GM12878 (cell line): ENCODE data around the gene RAB29. TPM values are rescaled to one million over a fixed set of nuclear protein-coding genes. Genes with fewer than 3 reads are reported as not detected.

Experiments
- ATAC-seq: fragments of 200-7000 bp; cut with Tn5 transposase; 3 replicates; pipeline ENCODE4 v1.9.1; 2020; ENCODE audit warnings: mild to moderate bottlenecking, moderate library complexity
- BruUV-seq: library from RNA; stranded (reverse); fragments of 400-500 nt; replicated peaks from 2 replicates; lab custom pipeline; 2021; lab: Mats Ljungman, UMichigan
- CTCF ChIA-PET: fragments of 300-600 bp; sonication (Branson Sonifier 250); formaldehyde crosslinking; extraction: SDS; loops from one replicate; lab custom pipeline; 2021; ENCODE audit warnings: inconsistent platforms; lab: Yijun Ruan, JAX
- POLR2A ChIA-PET: fragments of 350-600 bp; formaldehyde crosslinking; extraction: SDS; loops from one replicate; lab custom pipeline; 2021; ENCODE audit warnings: inconsistent platforms; lab: Charles Lee
- RAD21 ChIA-PET: fragments of 300-600 bp; sonication (Branson Sonifier 250); formaldehyde crosslinking; loops from one replicate; lab custom pipeline; 2023; ENCODE audit warnings: antibody characterized with exemption; ENCODE audit not compliant: unreplicated experiment; lab: Charles Lee
- SMC1A ChIA-PET: fragments of 300-600 bp; sonication (Branson Sonifier 250); formaldehyde crosslinking; loops from one replicate; lab custom pipeline; 2023; ENCODE audit not compliant: unreplicated experiment, uncharacterized antibody; lab: Charles Lee
- DNase-seq: peaks from one replicate; pipeline ENCODE4 v3.0.0-alpha.2; 2011; ENCODE audit warnings: low read depth, low spot score
- FAIRE-seq: peaks from 3 replicates; lab custom pipeline; 2011; peaks lifted over from hg19 to GRCh38; lab: Jason Lieb, UNC
- H2AFZ ChIP-seq: 2 replicates; pipeline ENCODE4 v1.6.0; 2011; ENCODE audit warnings: low read depth, low read length, control low read depth; ENCODE audit not compliant: control insufficient read depth
- H3K27ac ChIP-seq: 2 replicates; pipeline ENCODE4 v1.5.1; 2011; ENCODE audit warnings: control low read depth; ENCODE audit not compliant: control insufficient read depth, insufficient read depth
- H3K27me3 ChIP-seq, 2 experiments: replicated peaks in 1 of 2; 2 replicates each; pipeline versions ENCODE4 v1.6.0 to v1.6.1; 2011; ENCODE audit warnings: low read length in 1 of 2; ENCODE audit not compliant: control insufficient read depth in 2 of 2, insufficient read depth in 2 of 2
- H3K36me3 ChIP-seq, 2 experiments: 2 replicates each; pipeline ENCODE4 v1.5.1; 2011; ENCODE audit warnings: low read length in 1 of 2; ENCODE audit not compliant: control insufficient read depth in 2 of 2, insufficient read depth in 2 of 2
- H3K4me1 ChIP-seq: 2 replicates; pipeline ENCODE4 v1.6.1; 2011; ENCODE audit warnings: mild to moderate bottlenecking, low read length, moderate library complexity, mixed read lengths; ENCODE audit not compliant: control insufficient read depth, insufficient read depth
- H3K4me2 ChIP-seq: 2 replicates; pipeline ENCODE4 v1.6.0; 2011; ENCODE audit warnings: control low read depth; ENCODE audit not compliant: control insufficient read depth, insufficient read depth
- H3K4me3 ChIP-seq: fragments of 200-600 bp; sonication (generic); 2 replicates; pipeline ENCODE4 v1.5.1; 2016
- H3K79me2 ChIP-seq: 2 replicates; pipeline ENCODE4 v1.6.0; 2011; ENCODE audit warnings: low read length; ENCODE audit not compliant: control insufficient read depth, insufficient read depth
- H3K9ac ChIP-seq: 2 replicates; pipeline ENCODE4 v1.8.0; 2011; ENCODE audit warnings: low read length, control low read depth, mixed read lengths; ENCODE audit not compliant: control insufficient read depth, insufficient read depth
- H3K9me3 ChIP-seq: replicated peaks from 3 replicates; pipeline ENCODE4 v1.5.1; 2011; ENCODE audit warnings: mild to moderate bottlenecking, low read length; ENCODE audit not compliant: control insufficient read depth, insufficient read depth
- H4K20me1 ChIP-seq: 2 replicates; pipeline ENCODE4 v1.6.0; 2011; ENCODE audit not compliant: control insufficient read depth, insufficient read depth
- BCLAF1 ChIP-seq: fragments of 450-650 bp; IDR thresholded peaks from 2 replicates; pipeline ENCODE4 v1.6.1; 2017; ENCODE audit warnings: antibody characterized with exemption, mild to moderate bottlenecking, moderate library complexity
- CHD4 ChIP-seq: fragments of 200-600 bp; sonication (generic); IDR thresholded peaks from 2 replicates; pipeline ENCODE4 v1.6.1; 2016; ENCODE audit warnings: mild to moderate bottlenecking
- ETV6 ChIP-seq, 2 experiments: fragments of 450-650 bp in 1 of 2; IDR thresholded peaks in 1 of 2; conservative IDR thresholded peaks in 1 of 2; 2 replicates each; pipeline ENCODE4 v1.6.1; 2014; ENCODE audit warnings: antibody characterized with exemption in 1 of 2, borderline replicate concordance in 1 of 2, low read depth in 1 of 2, mild to moderate bottlenecking in 1 of 2, moderate library complexity in 1 of 2
- IKZF2 ChIP-seq, 2 experiments: fragments of 450-650 bp; IDR thresholded peaks; 2 replicates each; pipeline ENCODE4 v1.6.1; 2017; ENCODE audit warnings: mild to moderate bottlenecking in 2 of 2, moderate library complexity in 2 of 2
- PAX8 ChIP-seq: fragments of 450-650 bp; IDR thresholded peaks from 2 replicates; pipeline ENCODE4 v1.6.1; 2017; ENCODE audit warnings: mild to moderate bottlenecking, moderate library complexity
- PKNOX1 ChIP-seq: fragments of 450-650 bp; IDR thresholded peaks from 2 replicates; pipeline ENCODE4 v1.6.1; 2016; ENCODE audit warnings: mild to moderate bottlenecking
- POLR2AphosphoS2 ChIP-seq: IDR thresholded peaks from 2 replicates; pipeline ENCODE4 v1.6.1; 2011; ENCODE audit warnings: low read depth, mild to moderate bottlenecking, low read length, improper control_type of control experiment, moderate library complexity
- WGBS: methylation state at CpG from one replicate; pipeline ENCODE4 v1.1.6; 2016; ENCODE audit warnings: low lambda C conversion rate; ENCODE audit not compliant: insufficient replicate concordance, insufficient coverage; ENCODE audit errors: missing lambda C conversion rate; 5-methylcytosine and 5-hydroxymethylcytosine counted together
- in situ Hi-C: fragments of 300-500 bp; cut with MboI; formaldehyde crosslinking; loops from 9 replicates; pipeline ENCODE4 v1.14.3; 2018; ENCODE audit warnings: mixed read lengths
- intact Hi-C: fragments of 100-400 bp; cut with micrococcal nuclease; formaldehyde crosslinking; loops from one replicate; pipeline ENCODE4 v1.14.2; 2022; ENCODE audit not compliant: unreplicated experiment
- polyA plus RNA-seq, 11 experiments: library from polyadenylated mRNA; depleted of rRNA in 4 of 11; unstranded in 6 of 11; stranded (reverse) in 5 of 11; fragments of >200 nt; fragmentation: Nextera tagmentation in 4 of 11; fragmentation: Illumina TruSeq in 1 of 11; extraction: Ambion mirVana in 4 of 11; extraction: Trizol in 1 of 11; gene quantifications; 1 replicate in 1 of 11; 2 replicates in 10 of 11; pipeline versions ENCODE4 v1.2.1 to v1.2.3, GENCODE V29; 2011 to 2016; ENCODE audit warnings: inconsistent platforms in 2 of 11, missing spikeins in 2 of 11, low read depth in 1 of 11
- total RNA-seq, 4 experiments: library from RNA; depleted of rRNA in 3 of 4; stranded (reverse); fragments of >200 nt in 3 of 4; fragmentation: Illumina TruSeq in 1 of 4; extraction: Trizol in 1 of 4; gene quantifications; 2 replicates each; pipeline versions ENCODE4 v1.2.1 to v1.2.3, GENCODE V29; 2013 to 2021

Gene RAB29
- total and polyA plus RNA-seq, 10 of the 15 experiments (the other 5 are each of a cell fraction or from before 2014, with no cell fraction given): 11.7 to 74.5 (median 15.0) TPM

- TF ChIP-seq IKZF2 (IDR thresholded peaks at IDR 0.05) (peak; percentile 48 to 59; a peak in 3 of 4 replicates), PAX8 (no peak), ETV6 (conservative IDR thresholded peaks at IDR 0.05 in 1 of 2, IDR thresholded peaks at IDR 0.05 in 1 of 2; ENCODE audit: borderline replicate concordance in 1 of 2, low read depth in 1 of 2) (peak in 1 of 2 experiments; percentile 35; a peak in 1 of 4 replicates), PKNOX1 (no peak), BCLAF1 (no peak), POLR2AphosphoS2 (no peak)
- TF ChIP-seq, all 136 proteins: peak for 51
These were observed at the start of gene RAB29 (continued) for GRCh38 chr1:205775015-205775716.

- 56% methylated on average over 5 of the region's 5 CpGs for WGBS
- ChIA-PET POLR2A (no interaction called here), SMC1A (interaction anchor here (1.9 kb wide), 1 partner anchor 32 kb away, joined by 7 read pairs; no protein-coding TSS in a partner anchor), CTCF (interaction anchor here (0.8 kb wide), 1 partner anchor 166 kb away, joined by 3 read pairs; no protein-coding TSS in a partner anchor), RAD21 (interaction anchor here (1.0 kb wide), 1 partner anchor 49 kb away, joined by 3 read pairs; the partner anchor contains the start of gene RAB29)
- Histone ChIP-seq H3K4me1 (no peaks in the 10 kb centered on the region; the same call in 1 of the 2 replicates), H3K4me3 (no peak overlapping the region), H3K9me3 (peaks cover 6% of the 10 kb centered on the region; the same call in 2 of the 3 replicates), H3K27ac (no peak overlapping the region), H3K36me3 (no peaks in the 10 kb centered on the region), H2AFZ (no peak overlapping the region), H3K4me2 (no peak overlapping the region), H3K9ac (no peak overlapping the region), H4K20me1 (no peaks in the 10 kb centered on the region), H3K79me2 (no peaks in the 10 kb centered on the region), H3K27me3 (no peaks in the 10 kb centered on the region; a peak in 1 of 4 replicates)
- intact Hi-C loops (no loop called here), in situ Hi-C loops (no loop called here)
- DNase-seq (no peak), ATAC-seq (no peak), FAIRE-seq (no peak)
- BruUV-seq: no TSS peak
- TF ChIP-seq CHD4: no peak
These were observed 48.9 kb upstream of the RAB29 start for GRCh38 chr1:205824180-205824579.
